ENCODE results near the gene MORC1.
"Not testable (repeated sequence)": the region's sequence is repeated elsewhere in the genome, so short reads cannot be mapped to it uniquely, and the experiment has no call there.

MORC1 gene

GRCh38 chr3:109117939-109118338, at the start of gene MORC1:
Gene MORC1 (minus strand): TSS chr3:109118134. CDS start chr3:109118059, 75 bp downstream.
- no peak for DNase-seq

GRCh38 chr3:109165905-109166304, 48.0 kb upstream of the MORC1 start:
- no peak for DNase-seq

GRCh38 chr3:109161487-109162123, 43.7 kb upstream of the MORC1 start:
- DNase-seq: no peak

- DNase-seq: no peak
These were observed 37.9 kb upstream of the MORC1 start for GRCh38 chr3:109155828-109156227.

GRCh38 chr3:109154979-109155378, 37.0 kb upstream of the MORC1 start:
- DNase-seq: no peak

- no peak for DNase-seq
These were observed 34.4 kb upstream of the MORC1 start for GRCh38 chr3:109152320-109152719.

- no peak for DNase-seq
These were observed 31.1 kb upstream of the MORC1 start for GRCh38 chr3:109149078-109149477.

GRCh38 chr3:109143646-109144045, 25.7 kb upstream of the MORC1 start:
- no peak for DNase-seq

- DNase-seq: no peak
These were observed 22.4 kb upstream of the MORC1 start for GRCh38 chr3:109140318-109140717.

GRCh38 chr3:109137761-109138160, 19.8 kb upstream of the MORC1 start:
- DNase-seq: no peak

- no peak for DNase-seq
These were observed 18.6 kb upstream of the MORC1 start, which contains the start of gene C3orf85 for GRCh38 chr3:109136523-109136922. Gene C3orf85 (plus strand): TSS chr3:109136719. CDS start chr3:109136848, 129 bp downstream.

GRCh38 chr3:109133474-109133816, 15.5 kb upstream of the MORC1 start:
- DNase-seq: not testable (repeated sequence)

- no peak for DNase-seq
These were observed 15.0 kb upstream of the MORC1 start for GRCh38 chr3:109132801-109133473.

- DNase-seq: no peak
These were observed 13.3 kb upstream of the MORC1 start for GRCh38 chr3:109131276-109131675.

GRCh38 chr3:109127553-109127952, 9.6 kb upstream of the MORC1 start:
- no peak for DNase-seq

- DNase-seq: no peak
These were observed 8.0 kb upstream of the MORC1 start for GRCh38 chr3:109125902-109126301.

- no peak for DNase-seq
These were observed 4.8 kb upstream of the MORC1 start for GRCh38 chr3:109122690-109123089.

GRCh38 chr3:109118584-109118983, 650 bp upstream of the MORC1 start:
- no peak for DNase-seq

GRCh38 chr3:109116031-109116430, 1.9 kb downstream of the MORC1 start:
- no peak for DNase-seq

GRCh38 chr3:109115451-109115850, 2.5 kb downstream of the MORC1 start:
- no peak for DNase-seq

- no peak for DNase-seq
These were observed 3.2 kb downstream of the MORC1 start for GRCh38 chr3:109114746-109115145.

- DNase-seq: no peak
These were observed 4.8 kb downstream of the MORC1 start for GRCh38 chr3:109112946-109113760.

GRCh38 chr3:109109574-109109973, 8.4 kb downstream of the MORC1 start:
- no peak for DNase-seq

GRCh38 chr3:109098079-109098644, 19.8 kb downstream of the MORC1 start:
- no peak for DNase-seq
